HL-60 (cell line): ENCODE data around the gene CYB561.

ENCODE experiments used
- DNase-seq, 2 experiments: peaks; one replicate each; pipeline ENCODE4 v3.0.0-alpha.2; 2010 to 2020; ENCODE audit warnings: low read depth in 1 of 2, low spot score in 1 of 2
- H3K27ac ChIP-seq: fragments of 250-450 bp; sonication (Bioruptor Pico); replicated peaks from 2 replicates; pipeline ENCODE4 v1.5.1; 2020; ENCODE audit warnings: mild to moderate bottlenecking, moderate library complexity
- H3K27me3 ChIP-seq: fragments of 250-450 bp; sonication (Bioruptor Pico); 2 replicates; pipeline ENCODE4 v1.5.1; 2021; ENCODE audit warnings: mild to moderate bottlenecking, moderate library complexity; ENCODE audit not compliant: insufficient read depth, poor library complexity, severe bottlenecking
- H3K4me3 ChIP-seq: replicated peaks from 2 replicates; pipeline ENCODE4 v1.5.1; 2011; ENCODE audit warnings: mild to moderate bottlenecking, control low read depth, low read length; ENCODE audit not compliant: insufficient read depth
- CTCF ChIP-seq: IDR thresholded peaks from one replicate; pipeline ENCODE4 v1.5.1; 2011; ENCODE audit warnings: low read length, control low read depth, inconsistent platforms; ENCODE audit not compliant: insufficient read depth
- GABPA ChIP-seq: IDR thresholded peaks from 2 replicates; pipeline ENCODE4 v1.6.1; 2012; ENCODE audit warnings: low read depth
- POLR2AphosphoS5 ChIP-seq: IDR thresholded peaks from 2 replicates; pipeline ENCODE4 v1.6.1; 2012; ENCODE audit warnings: low read depth
- REST ChIP-seq: IDR thresholded peaks from 2 replicates; pipeline ENCODE4 v1.6.1; 2012; ENCODE audit warnings: low read depth; ENCODE audit not compliant: insufficient replicate concordance
- SPI1 ChIP-seq: IDR thresholded peaks from 2 replicates; pipeline ENCODE4 v1.6.1; 2012; ENCODE audit warnings: low read depth, mild to moderate bottlenecking, borderline replicate concordance

Gene CYB561

GRCh38 chr17:63490858-63491400 is 44.8 kb upstream of the CYB561 start:
- H3K27ac ChIP-seq = no peak overlapping the region
- H3K4me3 ChIP-seq = no peak overlapping the region
- no peaks in the 10 kb centered on the region for H3K27me3 ChIP-seq
- TF ChIP-seq SPI1 (no peak), REST (no peak), GABPA (no peak), CTCF (no peak)
- DNase-seq = no peak

- no peak for TF ChIP-seq POLR2AphosphoS5
- TF ChIP-seq GABPA = no peak
- no peak for TF ChIP-seq REST
- Histone ChIP-seq H3K27me3 (no peaks in the 10 kb centered on the region), H3K27ac (no peak overlapping the region), H3K4me3 (no peak overlapping the region)
- DNase-seq = no peak
Observed at GRCh38 chr17:63490329-63490728, 44.2 kb upstream of the CYB561 start.

- no peak overlapping the region for H3K4me3 ChIP-seq
- no peak for DNase-seq
- no peak overlapping the region for H3K27ac ChIP-seq
- no peaks in the 10 kb centered on the region for H3K27me3 ChIP-seq
- TF ChIP-seq SPI1 (no peak), REST (no peak), POLR2AphosphoS5 (no peak), CTCF (no peak), GABPA (no peak)
Observed at GRCh38 chr17:63489291-63489690, 43.2 kb upstream of the CYB561 start.

- Histone ChIP-seq H3K4me3 (no peak overlapping the region), H3K27ac (no peak overlapping the region)
- TF ChIP-seq SPI1 (no peak), GABPA (no peak), REST (no peak), CTCF (no peak), POLR2AphosphoS5 (no peak)
Observed at GRCh38 chr17:63488851-63489250, 42.7 kb upstream of the CYB561 start.

More at GRCh38 chr17:63488851-63489250, 42.7 kb upstream of the CYB561 start:
- no peaks in the 10 kb centered on the region for H3K27me3 ChIP-seq
- DNase-seq = no peak
